ENCODE measurements around the gene ZNF678. TPM values are rescaled to one million over a fixed set of nuclear protein-coding genes. Genes with fewer than 3 reads are reported as not detected.
"Not testable (repeated sequence)": the region's sequence is repeated elsewhere in the genome, so short reads cannot be mapped to it uniquely, and the experiment has no call there.

Gene ZNF678
- total RNA-seq, 1 experiment from 2014 or later, result 7.0 TPM

GRCh38 chr1:227673441-227673840 lies 110.1 kb downstream of the ZNF678 start:
- peaks cover 21% of the 10 kb centered on the region for H3K9me3 Mint-ChIP-seq (ENCODE audit: low read depth, unreplicated experiment)
- CTCF ChIA-PET, result no interaction called here

GRCh38 chr1:227685807-227686206 lies 122.5 kb downstream of the ZNF678 start:
- H3K36me3 Mint-ChIP-seq (ENCODE audit: insufficient read depth, unreplicated experiment), result no peaks in the 10 kb centered on the region
- no peaks in the 10 kb centered on the region for H3K4me1 Mint-ChIP-seq (ENCODE audit: low read depth, unreplicated experiment)
- H3K27ac Mint-ChIP-seq (ENCODE audit: unreplicated experiment), result no peak overlapping the region
- BruUV-seq (replicated peaks), result no TSS peak
- DNase-seq, result no peak
- TF ChIP-seq CTCF (IDR thresholded peaks at IDR 0.05; ENCODE audit: unreplicated experiment), result no peak
- intact Hi-C loops (cut with micrococcal nuclease; ENCODE audit: unreplicated experiment), result no loop called here
- CTCF ChIA-PET, result no interaction called here
- peaks cover 16% of the 10 kb centered on the region for H3K9me3 Mint-ChIP-seq (ENCODE audit: low read depth, unreplicated experiment)
- H3K27me3 Mint-ChIP-seq (ENCODE audit: unreplicated experiment), result no peaks in the 10 kb centered on the region
- H3K4me3 Mint-ChIP-seq (ENCODE audit: low read depth, unreplicated experiment), result no peak overlapping the region

More at GRCh38 chr1:227673441-227673840, 110.1 kb downstream of the ZNF678 start:
- Mint-ChIP-seq H3K4me1 (ENCODE audit: low read depth, unreplicated experiment) (no peaks in the 10 kb centered on the region), H3K36me3 (ENCODE audit: insufficient read depth, unreplicated experiment) (no peaks in the 10 kb centered on the region), H3K27me3 (ENCODE audit: unreplicated experiment) (no peaks in the 10 kb centered on the region), H3K27ac (ENCODE audit: unreplicated experiment) (no peak overlapping the region), H3K4me3 (ENCODE audit: low read depth, unreplicated experiment) (no peak overlapping the region)
- intact Hi-C loops (cut with micrococcal nuclease; ENCODE audit: unreplicated experiment), result no loop called here
- TF ChIP-seq CTCF (IDR thresholded peaks at IDR 0.05; ENCODE audit: unreplicated experiment), result no peak
- no peak for DNase-seq
- no TSS peak for BruUV-seq (replicated peaks)

- Mint-ChIP-seq H3K4me1 (ENCODE audit: low read depth, unreplicated experiment) (no peaks in the 10 kb centered on the region), H3K27ac (ENCODE audit: unreplicated experiment) (no peak overlapping the region), H3K27me3 (ENCODE audit: unreplicated experiment) (no peaks in the 10 kb centered on the region), H3K4me3 (ENCODE audit: low read depth, unreplicated experiment) (no peak overlapping the region), H3K36me3 (ENCODE audit: insufficient read depth, unreplicated experiment) (no peaks in the 10 kb centered on the region), H3K9me3 (ENCODE audit: low read depth, unreplicated experiment) (peaks cover 23% of the 10 kb centered on the region)
- no peak for TF ChIP-seq CTCF (IDR thresholded peaks at IDR 0.05; ENCODE audit: unreplicated experiment)
- CTCF ChIA-PET, result no interaction called here
- DNase-seq, result no peak
- intact Hi-C loops (cut with micrococcal nuclease; ENCODE audit: unreplicated experiment), result no loop called here
- BruUV-seq (replicated peaks), result no TSS peak
Observed at GRCh38 chr1:227697321-227697864, 134.0 kb downstream of the ZNF678 start.

GRCh38 chr1:227701631-227702030 lies 138.3 kb downstream of the ZNF678 start:
- CTCF ChIA-PET; H3K27me3 Mint-ChIP-seq (ENCODE audit: unreplicated experiment); H3K27ac Mint-ChIP-seq (ENCODE audit: unreplicated experiment); DNase-seq; H3K4me3 Mint-ChIP-seq (ENCODE audit: low read depth, unreplicated experiment); H3K4me1 Mint-ChIP-seq (ENCODE audit: low read depth, unreplicated experiment); H3K36me3 Mint-ChIP-seq (ENCODE audit: insufficient read depth, unreplicated experiment); BruUV-seq (replicated peaks); intact Hi-C loops (cut with micrococcal nuclease; ENCODE audit: unreplicated experiment): not testable (repeated sequence)
- peaks cover 26% of the 10 kb centered on the region for H3K9me3 Mint-ChIP-seq (ENCODE audit: low read depth, unreplicated experiment)

- DNase-seq, result no peak
- Mint-ChIP-seq H3K36me3 (ENCODE audit: insufficient read depth, unreplicated experiment) (no peaks in the 10 kb centered on the region), H3K27ac (ENCODE audit: unreplicated experiment) (no peak overlapping the region), H3K4me1 (ENCODE audit: low read depth, unreplicated experiment) (no peaks in the 10 kb centered on the region), H3K27me3 (ENCODE audit: unreplicated experiment) (no peaks in the 10 kb centered on the region), H3K4me3 (ENCODE audit: low read depth, unreplicated experiment) (no peak overlapping the region), H3K9me3 (ENCODE audit: low read depth, unreplicated experiment) (peaks cover 17% of the 10 kb centered on the region)
- intact Hi-C loops (cut with micrococcal nuclease; ENCODE audit: unreplicated experiment), result no loop called here
- no peak for TF ChIP-seq CTCF (IDR thresholded peaks at IDR 0.05; ENCODE audit: unreplicated experiment)
- CTCF ChIA-PET, result interaction anchor here (0.6 kb wide), 1 partner anchor 8 kb away, joined by 3 read pairs; no protein-coding TSS in a partner anchor
- no TSS peak for BruUV-seq (replicated peaks)
Observed at GRCh38 chr1:227707846-227708245, 144.5 kb downstream of the ZNF678 start.
